Lung (tissue), 13 donors: ENCODE measurements around the gene CHRNA5. TPM values are rescaled to one million over a fixed set of nuclear protein-coding genes. Genes with fewer than 3 reads are reported as not detected.

Experiments
- ATAC-seq: fragments of 200-7000 bp; cut with Tn5 transposase; one replicate; pipeline ENCODE4 v1.9.1; 2020; ENCODE audit warnings: moderate number of reproducible peaks; ENCODE audit not compliant: insufficient read depth, low FRiP score
- DNase-seq, 3 donors: peaks; one replicate each; pipeline ENCODE4 v3.0.0-alpha.2; 2013 to 2017
- H3K27ac ChIP-seq, 2 donors: one replicate each; pipeline ENCODE4 v1.5.1; 2013; ENCODE audit warnings: mild to moderate bottlenecking in 2 of 2, moderate library complexity in 2 of 2, control low read depth in 1 of 2, inconsistent platforms in 1 of 2, low read depth in 1 of 2, low read length in 1 of 2
- H3K27me3 ChIP-seq, 3 donors: one replicate each; pipeline ENCODE4 v1.5.1; 2013; ENCODE audit warnings: low read length in 2 of 3; ENCODE audit not compliant: control insufficient read depth in 3 of 3, insufficient read depth in 3 of 3
- H3K36me3 ChIP-seq, 4 donors: one replicate each; pipeline ENCODE4 v1.5.1; 2013; ENCODE audit warnings: low read length in 4 of 4, mild to moderate bottlenecking in 1 of 4, moderate library complexity in 1 of 4; ENCODE audit not compliant: control insufficient read depth in 4 of 4, insufficient read depth in 4 of 4
- H3K4me1 ChIP-seq, 5 donors: one replicate each; pipeline ENCODE4 v1.5.1; 2013; ENCODE audit warnings: low read length in 5 of 5, mild to moderate bottlenecking in 2 of 5, moderate library complexity in 1 of 5; ENCODE audit not compliant: control insufficient read depth in 5 of 5, insufficient read depth in 5 of 5
- H3K4me3 ChIP-seq: one replicate; pipeline ENCODE4 v1.5.1; 2013; ENCODE audit warnings: mild to moderate bottlenecking, control low read depth, moderate library complexity
- H3K9ac ChIP-seq, 2 donors: one replicate each; pipeline ENCODE4 v1.5.1; 2013; ENCODE audit warnings: low read length in 2 of 2, control low read depth in 1 of 2; ENCODE audit not compliant: insufficient read depth in 1 of 2
- H3K9me3 ChIP-seq, 4 donors: one replicate each; pipeline ENCODE4 v1.5.1; 2013; ENCODE audit warnings: low read length in 3 of 4, mild to moderate bottlenecking in 1 of 4, moderate library complexity in 1 of 4; ENCODE audit not compliant: control insufficient read depth in 4 of 4, insufficient read depth in 3 of 4
- CTCF ChIP-seq: IDR thresholded peaks from 2 replicates; pipeline ENCODE4 v1.5.1; 2012; ENCODE audit warnings: mild to moderate bottlenecking; ENCODE audit errors: control extremely low read depth, extremely low read depth
- WGBS, 2 donors: extraction: QIAGEN DNeasy Blood & Tissue Kit; methylation state at CpG; one replicate each; pipeline ENCODE4 v1.1.7; 2013; 5-methylcytosine and 5-hydroxymethylcytosine counted together
- polyA plus RNA-seq, 2 donors: library from polyadenylated mRNA; stranded (reverse); fragments of 200-250 nt; gene quantifications; one replicate each; pipeline ENCODE4 v1.2.1, GENCODE V29; 2013
- small RNA-seq: library from RNA; depleted of rRNA; stranded (forward); fragments of <200 nt; gene quantifications from one replicate; pipeline ENCODE3, GENCODE V24; 2014; ENCODE audit warnings: low replicate concordance
- total RNA-seq, 2 donors: library from RNA; depleted of rRNA in 1 of 2; stranded (reverse); fragments of >200 nt in 1 of 2; gene quantifications; one replicate each; pipeline ENCODE4 v1.2.1, GENCODE V29; 2014 to 2021
- donor health status: control.
- donor health status: control.
- donor health status: Bipolar disorder and iron deficiency.
- donor health status: healthy.
- donor health status: DM: yes; HTN: yes; CAD: no.

CHRNA5 gene
- total and polyA plus RNA-seq, 4 donors: 0.23 to 1.3 (median 0.92) TPM

- no peak for TF ChIP-seq CTCF
- H3K27ac ChIP-seq: no peak overlapping the region
- H3K36me3 ChIP-seq: no peaks in the 10 kb centered on the region
- DNase-seq: peak; percentile 43 to 71 (median 55)
- H3K4me3 ChIP-seq: no peak overlapping the region
- WGBS, 2 donors: 83 to 88% methylated on average over 5 of the region's 5 CpGs
- H3K9ac ChIP-seq: no peak overlapping the region
- no peaks in the 10 kb centered on the region for H3K9me3 ChIP-seq
- H3K4me1 ChIP-seq: peaks cover 0 to 8% (median 0%) of the 10 kb centered on the region in 5 donors
- ATAC-seq: no peak
- H3K27me3 ChIP-seq: peaks cover 0 to 3% (median 2%) of the 10 kb centered on the region in 3 donors
Observed at GRCh38 chr15:78642331-78642730, 77.0 kb downstream of the CHRNA5 start.

Small RNAs within 50 kb of the gene (small RNA-seq; reads per million reads assigned to genes)
- gene AC067863.2: not detected

Other genes with a start within 250 kb of the CHRNA5 start
- gene CRABP1, start 225.2 kb upstream of the CHRNA5 start, total RNA-seq: 1 to 10 TPM in 1 of 2 donors, not detected in 1; 1.1 TPM
- gene CRABP1, start 225.2 kb upstream of the CHRNA5 start, polyA plus RNA-seq: not detected
- 10 to 100 TPM; 56.9 to 71.5 TPM for gene IREB2, start 127.3 kb upstream of the CHRNA5 start, total RNA-seq
- 10 to 100 TPM in 1 of 2 donors, 1 to 10 TPM in 1; 9.8 to 19.9 TPM for gene IREB2, start 127.3 kb upstream of the CHRNA5 start, polyA plus RNA-seq
- gene HYKK, start 57.9 kb upstream of the CHRNA5 start, total RNA-seq: 1 to 10 TPM; 4.5 to 5.3 TPM
- gene HYKK, start 57.9 kb upstream of the CHRNA5 start, polyA plus RNA-seq: 1 to 10 TPM; 1.6 to 5.7 TPM
- 100 to 1,000 TPM in 1 of 2 donors, 10 to 100 TPM in 1; 92.7 to 128 TPM for gene PSMA4, start 25.1 kb upstream of the CHRNA5 start, total RNA-seq
- gene PSMA4, start 25.1 kb upstream of the CHRNA5 start, polyA plus RNA-seq: 100 to 1,000 TPM; 194 to 244 TPM
- under 1 TPM in 1 of 2 donors, not detected in 1; 0.06 TPM for gene CHRNA3, start 55.5 kb downstream of the CHRNA5 start, total RNA-seq
- under 1 TPM in 1 of 2 donors, not detected in 1; 0.03 TPM for gene CHRNA3, start 55.5 kb downstream of the CHRNA5 start, polyA plus RNA-seq
- not detected for gene CHRNB4, start 75.7 kb downstream of the CHRNA5 start, total RNA-seq
- under 1 TPM in 1 of 2 donors, not detected in 1; 0.05 TPM for gene CHRNB4, start 75.7 kb downstream of the CHRNA5 start, polyA plus RNA-seq
- gene ADAMTS7, start 245.9 kb downstream of the CHRNA5 start, total RNA-seq: 10 to 100 TPM in 1 of 2 donors, 1 to 10 TPM in 1; 7.1 to 13.1 TPM
- gene ADAMTS7, start 245.9 kb downstream of the CHRNA5 start, polyA plus RNA-seq: 1 to 10 TPM; 3.3 to 3.4 TPM